Central memory CD4-positive, alpha-beta T cell (primary cell): ENCODE results near the gene MTREX.
"Not testable (repeated sequence)": the region's sequence is repeated elsewhere in the genome, so short reads cannot be mapped to it uniquely, and the experiment has no call there.

Experiments
- DNase-seq: peaks from one replicate; pipeline ENCODE4 v3.0.0; 2022
- total RNA-seq, 3 experiments: gene quantifications; one replicate each; lab custom pipeline; 2026; lab: John Stamatoyannopoulos, UW

The MTREX gene
- 97.8 to 264 (median 132) reads per million in 3 experiments for total RNA-seq

GRCh38 chr5:55307383-55308253, at the start of gene MTREX, which contains the start of gene DHX29:
Gene MTREX, plus strand, starts transcription at chr5:55307989. Its CDS starts 25 bp downstream, at chr5:55308014.
Gene DHX29, minus strand, starts transcription at chr5:55307694. Its CDS starts 121 bp downstream, at chr5:55307573.
- DNase-seq = peak; percentile 91

- DNase-seq = no peak
Measured at GRCh38 chr5:55258339-55258738, 49.5 kb upstream of the MTREX start.

- DNase-seq = no peak
Measured at GRCh38 chr5:55276771-55277170, 31.0 kb upstream of the MTREX start.

GRCh38 chr5:55278778-55279177, 29.0 kb upstream of the MTREX start:
- no peak for DNase-seq

- DNase-seq = no peak
Measured at GRCh38 chr5:55286411-55286933, 21.3 kb upstream of the MTREX start.

- no peak for DNase-seq
Measured at GRCh38 chr5:55289808-55290207, 18.0 kb upstream of the MTREX start.

GRCh38 chr5:55290991-55291390, 16.8 kb upstream of the MTREX start:
- DNase-seq = no peak

- no peak for DNase-seq
Measured at GRCh38 chr5:55294935-55295334, 12.9 kb upstream of the MTREX start.

GRCh38 chr5:55300890-55301289, 6.9 kb upstream of the MTREX start:
- no peak for DNase-seq

GRCh38 chr5:55303238-55303690, 4.5 kb upstream of the MTREX start:
- no peak for DNase-seq

- no peak for DNase-seq
Measured at GRCh38 chr5:55304584-55304983, 3.2 kb upstream of the MTREX start.

- DNase-seq = no peak
Measured at GRCh38 chr5:55305345-55305744, 2.4 kb upstream of the MTREX start.

- no peak for DNase-seq
Measured at GRCh38 chr5:55306641-55307382, 977 bp upstream of the MTREX start.

- no peak for DNase-seq
Measured at GRCh38 chr5:55308254-55308836, 556 bp downstream of the MTREX start.

- no peak for DNase-seq
Measured at GRCh38 chr5:55313870-55314617, 6.3 kb downstream of the MTREX start.

- no peak for DNase-seq
Measured at GRCh38 chr5:55316289-55316688, 8.5 kb downstream of the MTREX start.

GRCh38 chr5:55316837-55317236, 9.0 kb downstream of the MTREX start:
- no peak for DNase-seq

- DNase-seq = not testable (repeated sequence)
Measured at GRCh38 chr5:55318237-55318636, 10.4 kb downstream of the MTREX start.

- no peak for DNase-seq
Measured at GRCh38 chr5:55319491-55319890, 11.7 kb downstream of the MTREX start.

- DNase-seq = no peak
Measured at GRCh38 chr5:55320571-55320970, 12.8 kb downstream of the MTREX start.

GRCh38 chr5:55324006-55324405, 16.2 kb downstream of the MTREX start:
- no peak for DNase-seq

GRCh38 chr5:55324815-55325418, 17.1 kb downstream of the MTREX start:
- DNase-seq = peak; percentile 32
